ENCODE data around the gene SLC25A26.

The SLC25A26 gene

DNA sequence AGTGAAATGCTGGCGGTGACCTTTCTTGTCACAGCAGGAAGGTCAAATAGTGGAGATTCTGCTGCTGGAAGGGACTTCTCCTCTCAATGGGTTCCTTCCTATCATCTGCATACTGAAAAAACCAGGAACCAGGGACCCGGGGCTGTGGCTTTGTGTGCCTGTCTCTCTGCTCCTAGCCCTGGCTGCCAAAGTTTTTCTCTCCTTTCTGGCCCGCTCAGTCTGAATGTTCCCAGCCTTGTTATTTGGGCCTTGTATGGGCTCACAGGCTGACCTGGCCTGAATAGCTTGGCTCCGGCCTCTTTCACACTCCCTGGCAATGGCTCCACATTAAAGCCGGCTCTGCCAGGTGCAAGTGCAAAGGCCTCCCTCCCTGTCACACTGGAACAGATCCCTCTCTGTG, 185.4 kb downstream of the SLC25A26 start:
- Histone ChIP-seq H3K9me3 (ENCODE audit: control insufficient read depth, insufficient read depth, low read length) (no peaks in the 10 kb centered on the region), H3K27me3 (ENCODE audit: control insufficient read depth, low read length) (no peaks in the 10 kb centered on the region), H3K9me2 (replicated peaks; ENCODE audit: control insufficient read depth, low read length) (no peaks in the 10 kb centered on the region), H3K36me3 (ENCODE audit: control insufficient read depth, low read length) (peaks cover 100% of the 10 kb centered on the region), H3K79me2 (ENCODE audit: control insufficient read depth, low read length) (peaks cover 80% of the 10 kb centered on the region), H4K20me1 (ENCODE audit: control insufficient read depth, insufficient read depth, low read depth, low read length) (peaks cover 7% of the 10 kb centered on the region; the same call in 1 of the 2 replicates), H3K4me2 (ENCODE audit: low read length) (no peak overlapping the region), H3F3A (ENCODE audit: control insufficient read depth, insufficient read depth) (no peaks in the 10 kb centered on the region), H3K27ac (ENCODE audit: low read depth, low read length) (no peak overlapping the region), H3K4me3 (ENCODE audit: low read length) (no peak overlapping the region), H3K4me1 (ENCODE audit: control insufficient read depth, low read length) (peaks cover 32% of the 10 kb centered on the region)
- TF ChIP-seq CTCF (IDR thresholded peaks at IDR 0.05; ENCODE audit: low read depth, low read length, poor library complexity, severe bottlenecking) (no peak), EZH2phosphoT487 (IDR thresholded peaks at IDR 0.05; ENCODE audit: borderline replicate concordance, low read length) (no peak)

- Histone ChIP-seq H3F3A (ENCODE audit: control insufficient read depth, insufficient read depth) (no peaks in the 10 kb centered on the region), H3K36me3 (ENCODE audit: control insufficient read depth, low read length) (peaks cover 98% of the 10 kb centered on the region), H3K4me2 (ENCODE audit: low read length) (no peak overlapping the region), H3K27ac (ENCODE audit: low read depth, low read length) (no peak overlapping the region), H3K27me3 (ENCODE audit: control insufficient read depth, low read length) (no peaks in the 10 kb centered on the region), H3K4me3 (ENCODE audit: low read length) (no peak overlapping the region), H3K9me3 (ENCODE audit: control insufficient read depth, insufficient read depth, low read length) (no peaks in the 10 kb centered on the region), H4K20me1 (ENCODE audit: control insufficient read depth, insufficient read depth, low read depth, low read length) (peaks cover 7% of the 10 kb centered on the region; the same call in 1 of the 2 replicates), H3K9me2 (replicated peaks; ENCODE audit: control insufficient read depth, low read length) (no peaks in the 10 kb centered on the region), H3K79me2 (ENCODE audit: control insufficient read depth, low read length) (peaks cover 77% of the 10 kb centered on the region), H3K4me1 (ENCODE audit: control insufficient read depth, low read length) (peaks cover 39% of the 10 kb centered on the region)
- TF ChIP-seq CTCF (IDR thresholded peaks at IDR 0.05; ENCODE audit: low read depth, low read length, poor library complexity, severe bottlenecking) (no peak), EZH2phosphoT487 (IDR thresholded peaks at IDR 0.05; ENCODE audit: borderline replicate concordance, low read length) (no peak)
Measured at GRCh38 chr3:66406831-66407610, 186.2 kb downstream of the SLC25A26 start.

GRCh38 chr3:66407611-66408218, 186.9 kb downstream of the SLC25A26 start:
- Histone ChIP-seq H3K27me3 (ENCODE audit: control insufficient read depth, low read length) (no peaks in the 10 kb centered on the region), H4K20me1 (ENCODE audit: control insufficient read depth, insufficient read depth, low read depth, low read length) (peaks cover 9% of the 10 kb centered on the region), H3K4me3 (ENCODE audit: low read length) (no peak overlapping the region), H3K27ac (ENCODE audit: low read depth, low read length) (no peak overlapping the region), H3K36me3 (ENCODE audit: control insufficient read depth, low read length) (peaks cover 98% of the 10 kb centered on the region), H3F3A (ENCODE audit: control insufficient read depth, insufficient read depth) (no peaks in the 10 kb centered on the region), H3K4me1 (ENCODE audit: control insufficient read depth, low read length) (peaks cover 46% of the 10 kb centered on the region), H3K4me2 (ENCODE audit: low read length) (peak overlapping the region; percentile 7; the same call in 1 of the 2 replicates), H3K9me2 (replicated peaks; ENCODE audit: control insufficient read depth, low read length) (no peaks in the 10 kb centered on the region), H3K9me3 (ENCODE audit: control insufficient read depth, insufficient read depth, low read length) (no peaks in the 10 kb centered on the region), H3K79me2 (ENCODE audit: control insufficient read depth, low read length) (peaks cover 75% of the 10 kb centered on the region)
- TF ChIP-seq EZH2phosphoT487 (IDR thresholded peaks at IDR 0.05; ENCODE audit: borderline replicate concordance, low read length) (no peak), CTCF (IDR thresholded peaks at IDR 0.05; ENCODE audit: low read depth, low read length, poor library complexity, severe bottlenecking) (peak; percentile 90)
